CD4-positive, alpha-beta T cell treated with Interleukin-4 for 4 hours (primary cell): ENCODE measurements around the gene CD151.

Experiments used
- DNase-seq: peaks from one replicate; pipeline ENCODE4 v3.0.0-alpha.2; 2020

The CD151 gene

DNA sequence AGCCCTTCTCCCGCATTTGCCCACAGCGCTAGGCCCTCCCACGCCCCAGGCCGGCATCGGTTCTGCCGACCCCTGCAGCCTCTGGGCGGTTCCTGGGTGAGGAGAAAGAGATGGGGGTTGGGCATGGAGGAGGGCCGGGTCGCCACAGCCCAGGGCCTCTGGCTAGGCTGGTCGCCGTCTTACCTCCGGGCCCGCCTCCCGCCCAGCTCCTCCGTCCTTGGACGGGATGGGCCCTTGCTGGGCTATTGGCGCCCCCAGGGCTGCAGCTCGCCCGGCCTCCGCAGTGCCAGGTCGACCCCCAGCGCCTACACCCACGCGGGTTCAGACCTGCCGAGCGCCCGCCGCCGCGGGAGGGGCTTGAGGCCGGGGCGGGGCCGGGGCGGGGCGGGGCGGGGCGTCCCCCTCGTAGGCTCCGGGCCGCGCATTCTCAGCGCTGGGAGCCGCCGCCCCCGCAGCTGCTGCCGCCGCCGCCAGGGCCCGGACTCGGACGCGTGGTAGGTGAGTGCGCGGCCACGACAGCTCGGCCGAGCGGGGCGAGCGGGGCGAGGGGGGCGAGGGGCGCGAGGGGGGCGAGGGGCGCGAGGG is at the start of gene CD151:
TSS of gene CD151 (plus strand) at position 424 of the 585 bp plus-strand sequence. CDS start 3,118 bp downstream, outside the sequence.
- DNase-seq: no peak

DNA sequence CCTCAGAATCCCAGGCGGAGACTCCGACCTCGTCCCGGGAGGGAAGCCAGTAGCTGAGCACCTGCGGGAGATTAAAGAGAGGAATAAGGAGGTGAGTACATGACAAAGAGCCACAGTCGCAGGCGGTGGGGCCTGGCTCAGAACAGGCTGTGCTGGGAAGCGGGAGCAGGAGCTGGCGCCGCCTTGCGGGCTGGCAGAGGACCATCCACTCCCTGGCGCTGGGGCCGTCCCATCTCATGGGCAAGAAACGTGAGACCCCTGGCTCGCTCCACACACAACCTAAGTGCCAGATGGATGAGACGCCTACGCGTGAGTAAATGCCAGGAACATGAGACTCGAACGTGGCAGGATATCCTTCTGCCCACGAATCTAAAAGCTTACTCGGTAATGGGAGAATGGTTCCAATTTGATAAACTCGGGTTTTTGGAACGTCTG is 49.2 kb upstream of the CD151 start:
- DNase-seq: no peak

DNA sequence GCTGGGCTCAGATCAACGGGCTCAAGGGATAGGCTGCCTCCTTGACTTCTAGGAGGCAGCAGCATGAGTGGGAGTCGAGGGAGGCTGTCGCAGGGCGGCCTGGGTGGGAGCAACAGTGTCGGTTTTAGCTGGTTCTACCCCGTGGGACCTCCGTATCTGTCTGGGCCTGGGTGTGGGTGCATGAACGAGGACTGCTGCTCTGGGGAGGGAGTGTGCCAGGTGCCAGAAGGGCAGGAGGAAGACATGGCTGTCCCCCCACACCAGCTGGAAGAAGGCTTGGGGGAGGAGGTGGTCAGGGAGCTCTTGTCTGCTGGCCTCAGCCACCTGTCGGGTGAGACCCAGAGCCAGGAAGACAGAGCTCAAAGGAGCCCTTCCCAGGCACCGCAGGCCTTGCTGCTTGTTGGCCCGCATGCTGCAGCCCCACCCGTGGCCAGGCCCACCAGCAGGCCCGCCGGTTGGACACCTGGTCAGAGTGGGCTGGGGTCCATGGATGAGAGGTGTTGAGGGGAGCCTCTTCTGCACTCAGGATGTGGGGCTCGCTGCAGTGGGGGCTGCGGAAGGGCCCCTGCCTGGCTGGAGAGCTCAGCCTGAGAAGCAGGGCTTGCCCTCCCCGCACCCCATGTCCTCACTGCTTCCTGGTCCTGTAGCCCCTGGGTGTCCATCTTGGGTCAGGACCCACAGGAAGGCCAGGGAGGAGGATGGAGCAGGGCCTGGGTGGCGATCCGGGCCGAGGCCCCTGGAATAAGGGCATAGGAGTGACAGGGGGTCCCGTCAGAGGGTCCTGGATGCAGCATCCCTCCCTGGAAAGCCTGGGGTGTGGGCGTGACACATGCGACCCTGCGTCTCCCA is 46.3 kb upstream of the CD151 start:
- no peak for DNase-seq

DNA sequence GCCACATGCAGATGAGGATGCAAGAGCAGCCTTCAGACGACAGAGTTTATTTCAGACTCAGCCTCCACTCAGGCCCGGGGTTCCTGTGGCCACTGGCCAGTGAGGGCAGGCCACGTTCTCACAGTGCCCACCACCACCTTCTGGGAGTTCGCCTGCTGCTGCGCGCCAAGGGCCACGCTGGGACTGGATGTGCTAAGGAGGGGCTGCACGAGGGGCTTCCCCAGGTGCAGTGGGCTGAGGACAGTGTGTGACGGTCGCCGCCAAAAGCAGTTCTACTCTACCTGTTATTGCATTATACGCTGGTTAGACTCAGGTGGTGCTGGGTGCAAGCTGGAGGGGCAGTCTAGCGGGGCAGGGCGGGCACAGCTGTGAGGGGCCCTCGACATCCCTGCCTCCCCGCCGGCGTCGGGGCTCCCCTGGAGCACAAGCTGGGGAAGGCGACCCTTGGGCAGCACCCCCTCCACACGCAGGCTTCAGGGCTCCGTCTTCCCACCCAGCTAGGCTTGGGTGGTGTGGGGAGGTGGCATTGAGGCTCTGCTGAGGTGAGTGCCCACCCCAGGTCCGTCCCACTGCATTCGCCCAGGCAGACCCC is 45.6 kb upstream of the CD151 start:
- no peak for DNase-seq

DNA sequence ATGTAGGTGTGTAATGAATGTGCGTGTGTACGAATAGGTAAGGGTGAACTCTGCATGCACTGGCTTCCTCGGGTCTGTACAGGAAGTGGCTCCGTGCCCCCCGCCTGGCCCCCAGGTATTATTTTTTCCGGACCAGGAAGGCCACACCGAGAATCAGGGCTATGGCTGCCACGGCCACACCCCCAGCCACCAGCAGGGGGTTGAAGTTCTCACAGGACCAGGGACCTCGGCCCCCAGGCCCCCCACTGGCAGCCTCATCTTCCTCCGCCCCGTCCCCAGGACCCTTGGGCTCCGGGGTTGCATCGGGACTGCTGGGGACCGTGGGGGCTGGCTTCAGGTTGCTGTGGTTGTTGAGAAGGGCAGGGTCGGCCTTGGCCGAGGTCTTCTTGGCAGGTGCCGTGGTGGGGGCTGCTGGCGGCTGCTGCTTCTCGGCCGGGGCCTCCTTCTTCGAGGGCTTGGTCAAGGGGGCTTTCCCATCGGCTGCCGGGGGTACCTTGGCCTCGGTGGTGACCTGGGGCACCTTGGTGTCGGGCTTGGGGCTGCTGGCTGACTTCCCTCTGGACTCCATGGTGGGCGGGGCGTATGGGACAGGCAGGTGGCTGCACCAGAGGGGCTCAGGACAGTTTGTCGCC is 44.6 kb upstream of the CD151 start:
- no peak for DNase-seq

DNA sequence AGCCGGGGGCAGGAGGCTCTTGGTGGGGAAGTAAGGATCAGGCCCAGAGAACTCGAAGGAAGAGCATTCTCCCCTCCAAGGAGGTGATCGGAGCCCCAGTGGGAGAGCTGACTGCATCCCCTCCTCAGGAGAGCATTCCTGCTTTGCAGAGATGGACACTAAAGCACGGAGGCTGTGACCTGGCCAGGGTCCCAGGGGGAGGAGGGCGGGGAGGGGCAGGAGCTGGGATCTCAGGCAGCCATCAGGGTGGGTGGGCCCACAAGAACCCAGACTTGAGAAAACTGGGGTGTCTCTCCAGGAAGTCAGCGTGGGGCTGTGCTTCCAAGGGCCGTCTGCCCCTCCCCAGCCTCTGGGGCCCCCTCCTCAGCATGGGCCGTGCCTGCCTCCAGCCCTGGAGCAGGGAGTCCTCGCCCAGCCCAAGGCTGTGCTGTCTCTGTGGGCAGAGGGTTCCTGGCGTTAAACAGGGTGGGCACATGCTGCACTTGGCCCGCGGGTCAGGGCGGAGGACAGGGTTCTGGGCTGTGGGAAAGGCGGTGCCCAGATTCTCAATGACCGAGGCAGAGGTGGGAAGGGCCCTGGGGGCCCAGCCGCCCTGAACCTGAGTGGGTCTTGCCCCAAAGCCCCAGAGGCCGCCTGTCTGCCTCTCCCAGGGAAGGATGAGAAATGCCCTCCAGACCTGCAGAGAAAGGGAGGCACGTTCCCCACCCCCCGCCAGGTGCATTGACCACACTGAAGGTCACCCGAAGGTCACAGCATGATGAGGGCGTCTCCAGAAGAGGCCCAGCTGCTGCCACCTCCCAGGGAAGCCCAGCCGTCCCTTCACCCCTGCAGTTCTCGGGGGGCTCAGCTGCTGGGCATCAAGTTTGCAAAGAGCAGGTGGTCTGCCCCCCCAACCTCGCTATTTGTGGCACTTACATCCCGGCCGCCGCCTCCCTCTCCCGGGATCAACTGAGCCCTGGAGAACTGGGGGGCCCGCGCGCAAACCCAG is 43.5 kb upstream of the CD151 start:
- no peak for DNase-seq

DNA sequence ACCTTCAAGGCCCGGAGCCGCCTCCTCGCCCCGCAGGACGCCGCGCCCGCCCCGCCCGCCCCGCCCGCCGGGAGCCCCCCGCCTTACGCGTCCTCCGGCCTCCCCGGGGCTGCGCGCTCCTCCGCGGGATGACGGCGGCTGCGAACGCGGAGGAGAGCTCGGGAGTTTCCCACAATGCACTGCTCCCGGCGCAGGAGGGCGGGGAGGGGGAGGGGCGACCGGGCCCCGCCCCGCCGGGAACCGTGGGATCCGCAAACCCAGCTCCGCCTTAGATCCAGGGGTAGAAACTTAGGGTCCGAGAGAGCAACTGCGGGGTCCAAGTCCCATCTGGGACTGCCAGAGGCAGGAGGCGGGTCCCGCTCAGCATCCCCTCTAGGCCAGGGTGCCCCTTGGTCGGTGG is 42.8 kb upstream of the CD151 start, which contains the start of gene CEND1:
TSS of gene CEND1 (minus strand) at position 148 of the 400 bp plus-strand sequence. CDS start 1,514 bp downstream, outside the sequence.
- peak; percentile 14 for DNase-seq

DNA sequence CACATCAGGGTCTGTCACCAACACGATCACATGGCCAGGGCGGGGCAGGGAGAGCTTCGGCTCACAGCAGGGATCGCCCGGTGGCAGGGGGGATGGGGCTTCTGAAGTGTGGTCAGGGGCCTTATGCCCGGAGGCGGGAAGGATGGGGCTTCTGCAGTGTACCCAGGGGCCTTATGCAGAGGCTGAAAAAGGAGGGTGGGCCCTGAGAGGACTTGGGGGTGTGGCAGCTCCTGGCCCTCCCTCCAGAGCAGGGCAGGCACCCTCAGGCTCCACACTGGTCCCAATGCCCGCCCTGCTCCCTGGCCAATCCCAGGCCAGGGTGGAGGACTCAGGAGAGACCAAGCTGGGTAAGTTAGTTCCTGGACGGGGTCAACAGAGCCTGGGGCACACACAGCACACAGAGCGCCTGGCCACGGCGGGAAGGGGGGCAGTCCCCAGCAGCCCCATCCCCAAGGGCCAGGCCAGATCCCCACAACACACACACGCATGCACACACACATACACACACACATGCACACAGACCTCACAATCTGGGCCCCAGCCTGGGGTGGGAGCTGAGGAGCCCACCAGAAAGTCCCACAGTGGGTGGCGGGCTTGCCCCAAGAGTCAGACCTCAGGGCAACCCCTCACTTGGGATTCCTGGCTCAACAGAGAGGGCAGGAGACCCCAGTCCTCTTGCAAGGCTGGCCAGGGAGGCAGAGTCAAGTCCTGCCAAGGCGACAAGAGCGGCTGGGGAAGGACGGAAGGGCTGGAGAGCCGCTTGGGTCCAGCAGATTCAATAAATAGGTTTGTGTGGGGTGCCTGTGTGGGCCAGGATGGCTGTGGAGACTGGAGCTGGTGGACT is 41.8 kb upstream of the CD151 start:
- DNase-seq: no peak

DNA sequence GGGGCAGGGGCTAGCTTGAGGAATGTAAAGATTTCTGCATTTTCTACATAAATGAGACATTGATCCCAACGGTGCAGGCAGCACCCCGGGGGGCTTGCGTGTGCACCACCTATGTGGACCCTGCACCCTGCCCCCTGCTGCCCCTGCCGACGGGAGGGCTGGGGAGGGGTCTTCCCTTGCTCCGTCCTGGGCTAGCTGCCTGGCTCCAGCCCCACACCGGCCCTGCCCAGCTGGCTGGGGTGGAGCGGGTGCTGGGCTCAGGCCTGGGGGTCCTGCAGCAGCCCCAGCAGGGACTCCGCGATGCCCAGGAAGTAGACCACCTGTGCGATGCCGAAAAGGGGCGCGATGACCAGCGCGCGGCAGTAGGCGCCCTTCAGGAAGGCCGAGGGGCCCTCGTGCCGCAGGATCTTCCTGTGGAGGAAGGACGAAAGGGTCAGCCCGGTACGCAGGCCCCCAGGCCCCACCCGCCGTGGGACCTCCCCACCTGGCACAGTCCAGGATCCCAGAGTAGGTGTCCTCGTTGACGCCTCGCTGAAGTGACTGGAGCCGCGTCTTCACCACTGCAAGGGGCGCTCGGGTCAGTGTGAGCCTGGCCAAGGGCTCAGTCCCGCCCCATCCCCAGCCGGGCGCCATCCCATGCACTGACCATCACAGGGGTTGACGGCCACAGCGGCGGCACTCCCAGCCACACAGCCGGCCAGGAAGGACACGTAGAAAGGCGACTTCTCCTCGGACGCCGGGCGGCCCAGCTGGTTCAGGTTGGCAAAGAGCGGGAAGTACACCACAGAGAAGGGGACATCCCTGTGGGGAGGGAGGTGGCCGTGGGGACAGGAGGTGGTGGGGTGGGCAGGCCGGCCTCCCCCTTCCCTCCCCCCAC is 40.9 kb upstream of the CD151 start:
- DNase-seq: no peak

DNA sequence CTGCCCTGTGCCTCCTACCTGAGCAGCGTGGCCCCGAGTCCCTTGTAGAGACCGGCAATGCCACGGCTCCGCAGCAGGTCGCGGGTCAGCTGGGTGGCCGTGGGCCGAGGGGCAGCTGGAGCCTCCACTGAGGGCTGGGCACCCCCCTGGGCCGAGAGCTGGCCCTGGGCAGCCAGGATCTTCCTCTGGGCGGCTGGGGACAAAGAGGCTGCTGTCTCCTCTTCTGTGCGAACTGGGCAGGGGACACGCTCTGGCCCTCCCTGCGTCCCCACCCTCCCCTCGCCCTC is 40.3 kb upstream of the CD151 start:
- DNase-seq: no peak

DNA sequence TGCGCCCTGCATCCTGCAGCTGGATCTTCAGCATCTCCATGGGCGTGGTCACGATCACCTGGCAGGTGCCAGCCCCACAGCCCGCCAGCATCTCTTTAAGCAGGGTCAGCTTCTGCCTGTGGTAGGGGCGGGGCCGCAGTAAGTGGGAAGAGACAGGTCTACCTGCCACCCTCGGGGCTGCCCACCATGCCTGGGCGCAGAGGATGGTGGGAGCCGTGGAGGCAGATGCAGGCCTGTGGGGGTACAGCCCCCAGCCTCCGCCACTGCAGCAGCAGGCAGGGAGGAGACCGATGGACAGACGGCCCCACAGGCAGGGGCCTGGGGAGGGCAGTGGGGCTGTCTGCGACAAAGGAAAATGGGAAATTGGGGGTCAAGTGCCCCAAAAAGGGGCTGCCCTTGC is 39.9 kb upstream of the CD151 start:
- DNase-seq: no peak

DNA sequence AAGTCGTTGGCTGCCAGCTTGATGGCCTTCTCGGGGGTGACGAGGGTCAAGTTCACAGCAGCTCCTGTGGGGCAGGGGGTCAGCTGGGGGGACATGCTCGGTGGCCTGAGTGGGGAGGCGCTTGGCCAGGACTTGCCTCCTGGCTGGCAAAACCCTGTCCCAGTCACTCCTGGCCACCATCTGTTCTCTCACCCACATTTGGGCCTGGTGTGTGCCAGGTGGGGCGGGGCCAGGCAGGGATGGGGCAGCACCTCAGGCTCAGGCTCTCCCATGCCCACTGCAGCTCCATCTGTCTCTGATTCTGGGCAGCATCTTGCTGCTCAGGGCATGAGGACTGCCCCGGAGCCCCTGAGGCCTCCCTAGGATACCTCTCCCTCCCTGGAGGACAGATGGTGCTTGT is 39.2 kb upstream of the CD151 start:
- DNase-seq: no peak

DNA sequence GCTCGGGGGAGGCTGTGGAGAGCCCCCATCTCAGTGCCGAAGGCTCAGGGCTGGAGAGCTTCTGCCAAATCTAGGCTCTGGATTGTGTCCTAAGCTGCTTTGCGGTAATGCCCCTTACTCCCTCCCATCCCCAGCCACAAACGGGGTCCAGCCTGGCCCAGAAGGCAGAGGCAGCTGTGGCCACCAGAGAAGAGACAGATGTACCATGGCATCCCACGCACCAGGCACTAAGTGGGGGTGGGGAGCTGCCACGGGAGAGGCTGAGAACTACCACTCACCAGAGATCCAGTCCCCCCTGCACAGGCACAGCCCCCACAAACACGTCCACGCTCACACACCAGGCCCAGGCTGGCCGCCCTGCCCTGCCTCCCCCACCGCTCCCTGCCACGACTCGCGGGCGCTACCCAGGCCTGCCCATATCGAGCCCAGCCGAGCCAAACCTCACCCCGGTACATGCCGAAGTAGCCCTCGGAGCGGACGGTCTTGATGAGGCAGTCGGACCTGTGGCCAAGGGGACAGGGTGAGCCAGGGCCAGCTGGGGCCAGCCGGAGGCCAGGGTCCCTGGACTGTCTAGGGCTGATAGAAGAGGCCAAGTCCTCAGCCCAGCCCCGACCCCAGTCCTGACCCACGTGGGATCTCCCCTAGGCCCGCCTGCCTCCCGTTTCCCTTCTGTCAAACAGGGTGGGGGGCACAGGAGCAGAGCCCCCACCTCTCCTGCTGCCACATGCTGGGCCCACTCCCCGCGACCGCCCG is 38.6 kb upstream of the CD151 start:
- DNase-seq: no peak

DNA sequence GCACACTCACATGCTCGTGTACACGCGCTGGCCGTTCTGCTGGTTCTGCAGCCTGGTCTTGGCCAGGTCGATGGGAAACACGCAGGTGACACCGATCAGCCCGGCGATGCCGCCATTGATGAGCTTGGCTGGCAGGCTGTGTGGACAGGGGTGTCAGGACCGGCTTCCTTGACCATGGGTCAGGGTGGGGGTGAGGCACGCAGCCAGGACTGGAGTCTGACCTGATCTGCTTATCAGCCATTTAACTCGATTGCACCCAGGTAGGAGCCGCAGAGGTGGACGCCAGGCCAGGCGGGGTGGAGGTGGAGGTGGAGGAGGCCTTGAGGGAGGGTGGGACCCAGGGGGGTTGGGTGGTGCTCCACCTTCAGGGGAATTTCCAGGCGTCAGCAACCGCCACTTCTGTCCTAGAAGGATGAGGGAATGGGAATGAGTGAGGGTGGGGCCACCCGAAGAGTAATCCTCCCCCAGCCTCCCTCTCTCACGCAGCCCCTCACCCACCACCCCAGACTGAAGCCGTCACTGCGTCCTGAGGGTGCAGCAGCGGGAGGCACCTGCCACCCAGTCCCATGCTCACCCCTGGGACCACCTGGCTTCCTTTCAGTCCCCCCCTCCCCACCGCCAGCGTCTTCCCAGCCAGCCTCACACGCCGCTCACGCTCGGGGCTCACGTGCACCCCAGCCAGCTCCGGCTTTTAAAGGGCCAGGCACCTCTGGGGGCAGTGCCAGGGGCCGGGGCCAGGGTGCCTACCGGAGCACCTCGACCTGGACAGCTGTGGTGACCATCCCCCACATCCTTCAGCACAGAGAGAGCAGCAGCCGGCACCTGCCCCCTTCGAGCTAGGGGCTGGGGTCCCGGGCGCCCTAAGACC is 37.8 kb upstream of the CD151 start:
- no peak for DNase-seq

DNA sequence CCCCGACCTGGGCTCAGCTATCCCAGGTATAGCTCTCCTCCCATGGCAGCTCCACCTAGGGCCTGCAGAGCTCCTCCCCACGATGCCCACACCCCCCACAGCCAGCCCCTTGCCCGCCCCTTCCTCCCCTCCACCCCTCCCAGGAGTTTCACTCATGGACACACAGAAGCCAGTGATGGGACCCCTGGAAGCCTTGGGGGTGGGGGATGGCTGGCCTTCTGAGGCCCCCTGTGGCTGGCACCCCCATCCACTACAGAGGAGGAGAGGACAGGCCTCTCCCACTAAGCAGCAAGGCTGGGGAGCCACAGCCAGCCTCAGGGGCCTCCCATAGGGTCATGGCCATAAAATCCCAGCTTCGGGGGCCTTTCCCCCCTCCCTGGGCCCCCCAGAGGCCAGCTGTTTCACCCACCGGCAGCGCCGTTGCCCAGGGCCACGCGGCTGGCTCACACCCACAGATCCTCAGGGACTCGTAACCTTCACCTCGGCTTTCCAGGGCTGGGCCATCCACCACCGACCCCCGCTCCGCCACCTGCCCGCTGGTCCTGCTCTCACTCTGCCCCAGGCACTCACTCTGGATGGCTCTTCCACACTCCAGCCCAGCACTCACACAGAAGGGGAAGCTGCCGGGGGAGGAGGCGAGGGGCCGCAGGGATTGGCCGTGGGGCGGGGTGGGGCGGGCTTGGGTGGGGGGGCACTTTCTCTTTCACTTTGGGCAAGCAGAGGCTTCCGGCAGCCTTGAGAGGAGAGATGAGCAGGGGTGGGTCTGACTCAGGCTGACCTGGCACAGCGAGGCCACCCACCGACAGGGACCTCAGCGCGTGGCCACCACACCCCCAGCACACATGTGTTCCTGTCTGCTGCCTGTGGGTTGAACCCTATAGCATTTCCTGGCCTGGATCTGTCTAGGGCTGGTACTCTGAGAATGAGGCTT is 36.9 kb upstream of the CD151 start:
- DNase-seq: peak; percentile 82

DNA sequence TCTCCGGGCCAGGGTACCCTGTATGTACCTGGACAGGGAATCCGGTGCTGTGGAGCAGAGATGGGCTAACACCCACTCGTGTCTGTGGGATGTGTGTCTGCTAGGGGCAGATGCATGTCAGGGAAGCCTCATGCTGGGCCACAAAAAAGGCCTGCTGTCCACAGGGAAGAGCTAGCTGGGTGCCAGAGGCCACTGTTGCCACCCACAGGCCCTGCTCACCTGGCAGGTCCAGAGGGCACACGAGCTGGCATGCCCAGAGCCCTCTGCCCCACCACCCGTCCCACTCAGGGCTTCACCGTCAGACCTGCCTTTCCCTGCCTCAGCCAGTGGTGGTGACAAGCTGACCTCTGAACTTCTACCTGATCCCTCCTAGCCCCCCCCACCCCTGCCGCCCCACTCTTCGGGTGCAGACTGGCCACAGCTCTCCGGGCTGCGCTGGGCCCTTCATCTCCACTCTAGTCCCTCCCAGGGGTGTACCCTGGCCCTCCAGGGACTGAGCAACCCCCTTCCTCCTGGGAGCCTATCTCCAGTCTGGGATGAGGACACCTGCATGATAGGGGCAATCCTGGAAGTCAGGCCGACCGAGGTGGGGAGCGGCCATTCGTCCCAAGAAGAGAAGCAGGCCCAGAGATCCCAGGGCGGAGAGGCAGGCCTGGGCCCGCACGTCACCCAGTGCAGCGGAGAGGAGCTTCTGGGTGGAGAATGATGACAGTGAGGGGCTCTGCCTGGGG is 36.0 kb upstream of the CD151 start:
- no peak for DNase-seq
